HepG2 (cell line): ENCODE data around the gene LDLRAD3. TPM values are rescaled to one million over a fixed set of nuclear protein-coding genes. Genes with fewer than 3 reads are reported as not detected.

Experiments used
- ATAC-seq: fragments of 200-7000 bp; cut with Tn5 transposase; 3 replicates; pipeline ENCODE4 v1.9.1; 2020; ENCODE audit warnings: mild to moderate bottlenecking, moderate library complexity
- BruUV-seq: library from RNA; stranded (reverse); fragments of 400-500 nt; replicated peaks from 2 replicates; lab custom pipeline; 2021; lab: Mats Ljungman, UMichigan
- CTCF ChIA-PET: fragments of 300-600 bp; formaldehyde crosslinking; extraction: SDS; loops from one replicate; lab custom pipeline; 2021; ENCODE audit warnings: low total read pairs, inconsistent platforms, low intra/inter-chr PET ratio; lab: Yijun Ruan, JAX
- POLR2A ChIA-PET: fragments of 350-600 bp; sonication (Branson Sonifier 250); formaldehyde crosslinking; loops from one replicate; lab custom pipeline; 2020; ENCODE audit warnings: antibody characterized with exemption, inconsistent platforms; lab: Yijun Ruan, JAX
- DNase-seq: peaks from one replicate; pipeline ENCODE4 v3.0.0-alpha.2; 2015; ENCODE audit warnings: low spot score
- FAIRE-seq: peaks from 3 replicates; lab custom pipeline; 2011; peaks lifted over from hg19 to GRCh38; lab: Jason Lieb, UNC
- H2AFZ ChIP-seq: one replicate; pipeline ENCODE4 v1.6.1; 2011; ENCODE audit warnings: low read length, inconsistent platforms
- H3K27ac ChIP-seq: fragments of 300-600 bp; 3 replicates; pipeline ENCODE4 v1.8.0; 2011; ENCODE audit warnings: mixed run types, mild to moderate bottlenecking, mixed read lengths, low read length, inconsistent platforms; ENCODE audit not compliant: insufficient read depth; ENCODE audit errors: extremely low read length
- H3K27me3 ChIP-seq, 2 experiments: fragments of 200-600 bp in 1 of 2; 2 replicates in 1 of 2; 3 replicates in 1 of 2; pipeline versions ENCODE4 v1.6.0 to v1.8.0; 2011; ENCODE audit warnings: low read length in 2 of 2, mild to moderate bottlenecking in 2 of 2, moderate library complexity in 2 of 2, inconsistent platforms in 1 of 2; ENCODE audit not compliant: insufficient read depth in 2 of 2, control insufficient read depth in 1 of 2
- H3K36me3 ChIP-seq, 2 experiments: fragments of 200-600 bp in 1 of 2; replicated peaks in 1 of 2; 2 replicates in 1 of 2; 3 replicates in 1 of 2; pipeline versions ENCODE4 v1.5.1 to v1.8.0; 2011; ENCODE audit warnings: low read length in 2 of 2, inconsistent platforms in 1 of 2; ENCODE audit not compliant: insufficient read depth in 2 of 2, control insufficient read depth in 1 of 2
- H3K4me1 ChIP-seq: 2 replicates; pipeline ENCODE4 v1.5.1; 2012; ENCODE audit warnings: low read length, inconsistent platforms; ENCODE audit not compliant: insufficient read depth
- H3K4me2 ChIP-seq: 2 replicates; pipeline ENCODE4 v1.6.0; 2011; ENCODE audit warnings: low read depth, low read length, inconsistent platforms
- H3K4me3 ChIP-seq, 3 experiments: fragments of 200-600 bp in 1 of 3; sonication (generic), shearing (Covaris generic) in 1 of 3; replicated peaks in 1 of 3; 2 replicates each; pipeline ENCODE4 v1.5.1; 2011 to 2016; ENCODE audit warnings: low read length in 3 of 3, inconsistent platforms in 2 of 3, low read depth in 2 of 3, mild to moderate bottlenecking in 2 of 3, control low read depth in 1 of 3, mixed read lengths in 1 of 3; ENCODE audit not compliant: insufficient read depth in 1 of 3
- H3K79me2 ChIP-seq: one replicate; pipeline ENCODE4 v1.6.1; 2011; ENCODE audit warnings: low read length, inconsistent platforms; ENCODE audit not compliant: insufficient read depth
- H3K9ac ChIP-seq: 2 replicates; pipeline ENCODE4 v1.6.0; 2011; ENCODE audit warnings: mild to moderate bottlenecking, low read depth, low read length, inconsistent platforms; ENCODE audit not compliant: insufficient read depth
- H3K9me3 ChIP-seq: 2 replicates; pipeline ENCODE4 v1.5.1; 2012; ENCODE audit warnings: mild to moderate bottlenecking, low read length
- H4K20me1 ChIP-seq: 2 replicates; pipeline ENCODE4 v1.6.0; 2011; ENCODE audit warnings: inconsistent platforms, mild to moderate bottlenecking, low read length, moderate library complexity; ENCODE audit not compliant: insufficient read depth
- KDM1A ChIP-seq: IDR thresholded peaks from 2 replicates; pipeline ENCODE4 v1.6.1; 2016; ENCODE audit warnings: missing compliant biosample characterization
- MAFK ChIP-seq, 2 experiments: IDR thresholded peaks in 1 of 2; conservative IDR thresholded peaks in 1 of 2; 2 replicates each; pipeline ENCODE4 v1.6.1; 2011; ENCODE audit warnings: improper control_type of control experiment in 2 of 2, low read length in 2 of 2
- PAWR ChIP-seq: sonication (generic); formaldehyde crosslinking; IDR thresholded peaks from 2 replicates; pipeline ENCODE4 v1.4.0; 2020; ENCODE audit warnings: missing genetic modification reagents, mild to moderate bottlenecking, borderline replicate concordance
- PRDM10 ChIP-seq: sonication (generic); formaldehyde crosslinking; IDR thresholded peaks from 2 replicates; pipeline ENCODE4 v1.4.0; 2020; ENCODE audit warnings: low read depth, missing genetic modification reagents
- ZBTB14 ChIP-seq: sonication (generic); formaldehyde crosslinking; IDR thresholded peaks from 2 replicates; pipeline ENCODE4 v1.4.0; 2020; ENCODE audit warnings: missing genetic modification reagents
- ZNF20 ChIP-seq: sonication (generic); formaldehyde crosslinking; IDR thresholded peaks from 2 replicates; pipeline ENCODE4 v1.4.0; 2020; ENCODE audit warnings: mild to moderate bottlenecking, moderate library complexity, missing genetic modification reagents
- ZNF326 ChIP-seq: sonication (generic); formaldehyde crosslinking; IDR thresholded peaks from 2 replicates; pipeline ENCODE4 v1.4.0; 2020; ENCODE audit warnings: missing genetic modification reagents, borderline replicate concordance
- WGBS: methylation state at CpG from one replicate; pipeline ENCODE4 v1.1.6; 2017; ENCODE audit warnings: low lambda C conversion rate; 5-methylcytosine and 5-hydroxymethylcytosine counted together
- in situ Hi-C: cut with HindIII; loops from 2 replicates; pipeline ENCODE4 v1.10.0; 2017; ENCODE audit warnings: low pct_unique_long_range_greater_than_20kb; ENCODE audit not compliant: extremely low pct_ligation_motif_present
- intact Hi-C: fragments of 100-400 bp; cut with micrococcal nuclease; formaldehyde crosslinking; loops from one replicate; pipeline ENCODE4 v1.10.0; 2022; ENCODE audit not compliant: unreplicated experiment
- polyA plus RNA-seq, 8 experiments: library from polyadenylated mRNA; depleted of rRNA in 3 of 8; stranded (reverse) in 7 of 8; unstranded in 1 of 8; fragments of >200 nt; fragmentation: Illumina TruSeq in 4 of 8; extraction: Trizol in 4 of 8; gene quantifications; 2 replicates each; pipeline versions ENCODE4 v1.2.1 to v1.2.3, GENCODE V29; 2011 to 2016; ENCODE audit warnings: low read depth in 4 of 8, missing spikeins in 1 of 8, mixed read lengths in 1 of 8; ENCODE audit not compliant: insufficient read depth in 1 of 8
- total RNA-seq, 5 experiments: library from RNA; depleted of rRNA; stranded (reverse); fragments of >200 nt; fragmentation: Illumina TruSeq; extraction: Trizol; gene quantifications; 2 replicates each; pipeline ENCODE4 v1.2.3, GENCODE V29; 2016; ENCODE audit warnings: low read depth in 1 of 5

Gene LDLRAD3
- total and polyA plus RNA-seq, 2 of the 13 experiments (the other 11 are each of a cell fraction or from before 2014, with no cell fraction given) = 0.50 to 0.60 TPM

GRCh38 chr11:35906277-35906661 lies 37.6 kb upstream of the LDLRAD3 start:
- Histone ChIP-seq H3K79me2 (no peaks in the 10 kb centered on the region), H3K4me2 (no peak overlapping the region), H4K20me1 (no peaks in the 10 kb centered on the region), H3K4me1 (no peaks in the 10 kb centered on the region), H3K4me3 (no peak overlapping the region), H3K27ac (no peak overlapping the region), H3K9ac (no peak overlapping the region), H3K27me3 (peaks cover 0 to 4% of the 10 kb centered on the region in 2 experiments; a peak in 1 of 5 replicates), H3K9me3 (peaks cover 11% of the 10 kb centered on the region; the same call in 1 of the 2 replicates)
- ATAC-seq (no peak), FAIRE-seq (no peak)
- CTCF ChIA-PET = no interaction called here
- BruUV-seq = no TSS peak
- in situ Hi-C loops = no loop called here
- no peak for TF ChIP-seq ZNF326
- peak in 1 of 2 experiments; percentile 50; a peak in 3 of 4 replicates for TF ChIP-seq MAFK (conservative IDR thresholded peaks at IDR 0.05 in 1 of 2, IDR thresholded peaks at IDR 0.05 in 1 of 2; ENCODE audit: low read length in 2 of 2)
- no peak for TF ChIP-seq PRDM10 (CRISPR knock-in tag)
- TF ChIP-seq ZNF20 (CRISPR knock-in tag) = no peak
- TF ChIP-seq PAWR (CRISPR knock-in tag) = no peak
- no peak for TF ChIP-seq KDM1A (CRISPR knock-in tag)
- TF ChIP-seq ZBTB14 (CRISPR knock-in tag) = no peak
- TF ChIP-seq, all 625 proteins: peak for 1
- POLR2A ChIA-PET = no interaction called here
- no peak for DNase-seq
- H3K36me3 ChIP-seq = no peaks in the 10 kb centered on the region
- 18% methylated on average over 2 of the region's 2 CpGs for WGBS
- intact Hi-C loops = no loop called here
- no peak overlapping the region for H2AFZ ChIP-seq
